Spinal cord (tissue), 10 donors: ENCODE data around the gene KCNJ13. TPM values are rescaled to one million over a fixed set of nuclear protein-coding genes. Genes with fewer than 3 reads are reported as not detected.

Experiments
- DNase-seq, 6 donors: peaks; one replicate each; pipeline versions ENCODE4 v3.0.0 to v3.0.0-alpha.2; 2013 to 2015; ENCODE audit warnings: low spot score in 6 of 6, low read depth in 4 of 6
- H3K27ac ChIP-seq: one replicate; pipeline ENCODE4 v1.5.1; 2013; ENCODE audit warnings: low read depth, low read length, control low read depth
- H3K27me3 ChIP-seq: one replicate; pipeline ENCODE4 v1.6.1; 2013; ENCODE audit warnings: low read length; ENCODE audit not compliant: control insufficient read depth, insufficient read depth
- H3K36me3 ChIP-seq: one replicate; pipeline ENCODE4 v1.6.1; 2013; ENCODE audit warnings: low read length; ENCODE audit not compliant: control insufficient read depth, insufficient read depth
- H3K4me1 ChIP-seq: one replicate; pipeline ENCODE4 v1.6.1; 2013; ENCODE audit warnings: low read length; ENCODE audit not compliant: control insufficient read depth, insufficient read depth
- H3K4me3 ChIP-seq: one replicate; pipeline ENCODE4 v1.5.1; 2013; ENCODE audit warnings: low read depth, low read length, control low read depth
- H3K9me3 ChIP-seq: one replicate; pipeline ENCODE4 v1.6.1; 2013; ENCODE audit warnings: low read length; ENCODE audit not compliant: control insufficient read depth, insufficient read depth
- WGBS: methylation state at CpG from one replicate; pipeline ENCODE4 v1.1.5; 2013; ENCODE audit warnings: missing lambda C conversion rate; ENCODE audit not compliant: insufficient coverage; 5-methylcytosine and 5-hydroxymethylcytosine counted together
- long read RNA-seq, 4 donors: transcript quantifications; one replicate each; lab custom pipeline, GENCODE V29; 2026
- polyA plus RNA-seq, 2 donors: library from polyadenylated mRNA; unstranded; fragments of 120-200 nt; gene quantifications; one replicate each; pipeline ENCODE4 v1.2.1, GENCODE V29; 2013; ENCODE audit not compliant: insufficient read length in 2 of 2
- total RNA-seq, 2 donors: library from RNA; depleted of rRNA in 1 of 2; stranded (reverse); fragments of 120-200 nt in 1 of 2; fragments of >200 nt in 1 of 2; gene quantifications; one replicate each; pipeline versions ENCODE4 v1.2.3 to v1.2.4, GENCODE V29; 2013 to 2014
- donor health status: healthy.

KCNJ13 gene
- 10 to 100 TPM; 10.1 to 94.8 TPM for total RNA-seq
- polyA plus RNA-seq: 1 to 10 TPM in 1 of 2 donors, under 1 TPM in 1; 0.24 to 8.6 TPM
- long read RNA-seq, donor 1, transcript KCNJ13-201 (3 exons, 2,950 nt): major isoform, 5 of 5 reads
- long read RNA-seq, donor 1, partial matches to known transcripts: 0 of 5 reads
- long read RNA-seq, donor 1, other reads (novel, unspliced or antisense): 0 of 5 reads
- long read RNA-seq, donor 2: 0 reads
- long read RNA-seq, donor 3, partial matches to known transcripts: 0 of 1 reads
- long read RNA-seq, donor 3, other reads (novel, unspliced or antisense): 0 of 1 reads
- long read RNA-seq, donor 4, transcript KCNJ13-201 (3 exons, 2,950 nt): major isoform, 6 of 8 reads
- long read RNA-seq, donor 4, partial matches to known transcripts: 0 of 8 reads
- long read RNA-seq, donor 4, other reads (novel, unspliced or antisense): 0 of 8 reads

- WGBS: no CpG with 5 or more reads among the region's 1 CpG
- Histone ChIP-seq H3K27me3 (no peaks in the 10 kb centered on the region), H3K9me3 (no peaks in the 10 kb centered on the region), H3K36me3 (no peaks in the 10 kb centered on the region), H3K4me3 (no peak within 1 kb of the TSS), H3K4me1 (no peaks in the 10 kb centered on the region), H3K27ac (peak within 1 kb of the TSS; percentile 59)
- peak in 2 of 6 donors; percentile 2 to 33 for DNase-seq
Observed at GRCh38 chr2:232776435-232776834, at the start of gene KCNJ13. Gene KCNJ13 (minus strand): TSS chr2:232776565. CDS start chr2:232771362, 5,203 bp downstream.

DNA sequence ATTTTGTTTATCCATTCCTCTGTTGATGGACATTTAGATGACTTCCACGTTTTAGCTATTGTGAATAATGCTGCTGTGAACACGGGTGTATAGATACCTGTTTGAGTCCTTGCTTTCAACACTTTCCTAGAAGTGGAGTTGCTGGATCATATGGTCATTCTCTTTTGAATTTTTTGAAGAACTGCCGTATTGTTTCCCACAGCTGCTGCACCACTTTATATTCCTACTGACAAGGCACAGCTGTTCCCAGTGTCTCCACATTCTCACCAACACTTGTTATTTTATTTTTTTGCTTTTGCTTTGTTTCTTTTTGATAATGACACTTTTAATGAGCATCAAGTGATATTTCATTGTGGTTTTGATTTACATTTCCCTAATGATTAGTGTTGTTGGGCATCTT is 41.4 kb upstream of the KCNJ13 start:
- no peak overlapping the region for H3K4me3 ChIP-seq
- no peak overlapping the region for H3K27ac ChIP-seq
- no peak for DNase-seq
- 67% methylated on average over 1 of the region's 3 CpGs for WGBS
- no peaks in the 10 kb centered on the region for H3K9me3 ChIP-seq
- H3K27me3 ChIP-seq: no peaks in the 10 kb centered on the region
- peaks cover 35% of the 10 kb centered on the region for H3K36me3 ChIP-seq
- no peaks in the 10 kb centered on the region for H3K4me1 ChIP-seq

DNA sequence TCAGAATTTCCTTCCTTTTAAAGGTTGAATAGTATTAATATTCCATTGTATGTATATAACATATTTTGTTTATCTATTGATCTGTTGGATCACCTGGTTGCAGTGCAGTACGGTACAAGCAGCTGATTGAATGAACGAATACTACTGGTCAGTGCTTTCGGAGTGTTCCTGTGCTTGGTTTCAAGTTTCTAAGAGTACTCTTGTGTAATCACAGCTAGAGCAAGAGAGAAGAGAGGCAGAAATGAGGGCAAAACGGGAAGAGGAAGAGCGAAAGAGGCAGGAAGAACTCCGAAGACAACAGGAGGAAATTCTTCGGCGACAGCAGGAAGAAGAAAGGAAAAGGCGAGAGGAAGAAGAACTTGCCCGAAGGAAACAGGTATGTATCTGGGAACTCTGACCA is 40.3 kb upstream of the KCNJ13 start:
- H3K4me3 ChIP-seq: no peak overlapping the region
- peaks cover 31% of the 10 kb centered on the region for H3K36me3 ChIP-seq
- 89% methylated on average over 8 of the region's 10 CpGs for WGBS
- H3K27ac ChIP-seq: no peak overlapping the region
- H3K27me3 ChIP-seq: no peaks in the 10 kb centered on the region
- no peaks in the 10 kb centered on the region for H3K4me1 ChIP-seq
- H3K9me3 ChIP-seq: no peaks in the 10 kb centered on the region
- DNase-seq: no peak

GRCh38 chr2:232815569-232815968 is 39.2 kb upstream of the KCNJ13 start:
- H3K9me3 ChIP-seq: no peaks in the 10 kb centered on the region
- no peaks in the 10 kb centered on the region for H3K4me1 ChIP-seq
- peaks cover 27% of the 10 kb centered on the region for H3K36me3 ChIP-seq
- no peak overlapping the region for H3K27ac ChIP-seq
- H3K27me3 ChIP-seq: no peaks in the 10 kb centered on the region
- H3K4me3 ChIP-seq: no peak overlapping the region
- DNase-seq: no peak
- 92% methylated on average over 3 of the region's 3 CpGs for WGBS

DNA sequence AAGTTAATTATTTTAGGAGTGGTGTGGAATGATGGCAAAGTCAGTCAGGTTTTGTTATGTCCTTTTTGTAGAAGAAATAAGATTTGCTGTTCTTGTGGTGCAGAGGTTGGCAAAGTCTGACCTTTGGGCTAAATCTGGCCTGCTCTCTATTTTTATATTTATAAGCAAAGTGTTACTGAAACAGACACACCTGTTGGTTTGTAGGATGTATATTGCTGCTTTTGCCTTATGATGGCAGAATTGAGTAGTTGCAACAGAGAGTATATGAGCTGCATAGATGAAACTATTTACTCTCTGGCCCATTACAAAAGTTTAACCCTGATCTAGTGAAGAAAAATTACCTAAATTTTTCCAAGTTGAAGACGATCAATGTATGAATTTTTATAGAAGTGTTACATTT is 34.1 kb upstream of the KCNJ13 start:
- no CpG with 5 or more reads among the region's 1 CpG for WGBS
- H3K4me1 ChIP-seq: no peaks in the 10 kb centered on the region
- H3K27ac ChIP-seq: no peak overlapping the region
- H3K4me3 ChIP-seq: no peak overlapping the region
- no peak for DNase-seq
- H3K9me3 ChIP-seq: no peaks in the 10 kb centered on the region
- no peaks in the 10 kb centered on the region for H3K27me3 ChIP-seq
- H3K36me3 ChIP-seq: peaks cover 30% of the 10 kb centered on the region

DNA sequence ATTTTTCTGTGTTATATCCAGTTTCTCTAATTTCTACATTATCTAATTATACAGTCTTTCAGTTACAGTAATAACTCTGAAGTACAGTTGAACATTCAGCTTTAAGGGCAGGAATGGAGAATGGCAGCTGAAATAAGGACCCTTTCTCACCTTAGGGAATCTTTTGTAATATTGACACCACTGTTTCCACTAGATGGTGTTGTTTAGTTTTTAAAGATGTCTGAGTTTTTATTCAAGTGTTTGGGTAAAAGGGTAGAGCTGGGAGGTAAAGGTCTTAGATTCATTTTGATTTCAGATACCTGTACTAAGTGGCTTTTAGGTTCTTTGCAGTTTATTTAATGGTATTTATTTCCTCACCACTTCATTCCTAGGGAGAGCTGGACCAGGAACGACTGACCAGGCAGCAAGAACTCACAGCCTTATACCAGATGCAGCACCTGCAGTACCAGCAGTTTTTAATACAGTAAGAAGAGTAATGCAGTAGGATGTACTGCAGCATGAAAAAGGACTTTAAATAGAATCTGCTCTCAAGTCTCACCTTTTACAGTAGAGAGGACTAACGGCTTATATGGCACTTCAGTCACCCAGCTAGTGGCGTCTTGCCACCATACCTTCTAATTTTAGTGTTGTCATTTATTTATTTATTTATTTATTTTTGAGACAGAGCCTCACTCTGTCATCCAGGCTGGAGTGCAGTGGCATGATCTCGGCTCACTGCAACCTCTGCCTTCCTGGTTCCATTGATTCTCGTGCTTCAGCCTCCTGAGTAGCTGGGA is 33.2 kb upstream of the KCNJ13 start:
- WGBS: 92% methylated on average over 2 of the region's 5 CpGs
- H3K4me1 ChIP-seq: no peaks in the 10 kb centered on the region
- H3K4me3 ChIP-seq: no peak overlapping the region
- peak in 1 of 6 donors; percentile 20 for DNase-seq
- no peak overlapping the region for H3K27ac ChIP-seq
- H3K9me3 ChIP-seq: no peaks in the 10 kb centered on the region
- H3K36me3 ChIP-seq: peaks cover 30% of the 10 kb centered on the region
- H3K27me3 ChIP-seq: no peaks in the 10 kb centered on the region

GRCh38 chr2:232802091-232802490 is 25.7 kb upstream of the KCNJ13 start:
- H3K36me3 ChIP-seq: peaks cover 15% of the 10 kb centered on the region
- DNase-seq: no peak
- no peak overlapping the region for H3K4me3 ChIP-seq
- H3K27ac ChIP-seq: no peak overlapping the region
- no peaks in the 10 kb centered on the region for H3K27me3 ChIP-seq
- WGBS: no CpG with 5 or more reads among the region's 3 CpGs
- H3K4me1 ChIP-seq: no peaks in the 10 kb centered on the region
- H3K9me3 ChIP-seq: peaks cover 7% of the 10 kb centered on the region

DNA sequence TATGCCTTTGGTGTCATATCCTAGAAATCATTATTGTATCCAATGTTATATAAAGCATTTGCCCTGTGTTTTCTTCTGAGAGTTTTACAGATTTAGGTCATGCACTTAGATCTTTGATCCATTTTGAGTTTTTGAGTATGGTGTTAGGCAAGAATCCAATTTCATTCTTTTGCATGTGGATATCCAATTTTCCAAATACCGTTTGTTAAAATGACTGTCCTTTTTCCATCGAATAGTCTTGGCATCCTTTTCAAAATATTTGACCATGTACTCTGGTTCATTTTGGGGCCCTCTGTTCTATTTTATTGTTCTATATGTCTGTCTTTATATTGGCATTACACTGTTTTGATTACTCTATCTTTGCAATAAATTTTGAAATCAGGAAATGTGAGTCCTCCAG is 23.8 kb upstream of the KCNJ13 start:
- Histone ChIP-seq H3K4me3 (no peak overlapping the region), H3K9me3 (peaks cover 7% of the 10 kb centered on the region), H3K36me3 (peaks cover 22% of the 10 kb centered on the region), H3K27me3 (no peaks in the 10 kb centered on the region), H3K4me1 (no peaks in the 10 kb centered on the region), H3K27ac (no peak overlapping the region)
- WGBS: no CpG with 5 or more reads among the region's 2 CpGs
- DNase-seq: no peak

- Histone ChIP-seq H3K27ac (no peak overlapping the region), H3K36me3 (peaks cover 27% of the 10 kb centered on the region), H3K27me3 (no peaks in the 10 kb centered on the region), H3K4me3 (no peak overlapping the region), H3K4me1 (no peaks in the 10 kb centered on the region), H3K9me3 (peaks cover 7% of the 10 kb centered on the region)
- DNase-seq: peak in 1 of 6 donors; percentile 58
Observed at GRCh38 chr2:232798187-232798586, 21.8 kb upstream of the KCNJ13 start.
